Peyer's patch (tissue), 4 donors: Measurements from ENCODE around the gene FGFR2.

ENCODE experiments used
- CTCF ChIP-seq, 6 experiments: fragments of 450-650 bp in 4 of 6; fragments of 200-600 bp in 2 of 6; sonication (generic) in 1 of 6; IDR thresholded peaks; one replicate each; pipeline ENCODE4 v1.5.1; 2017 to 2019; ENCODE audit warnings: antibody characterized with exemption in 6 of 6, mild to moderate bottlenecking in 3 of 6, moderate library complexity in 1 of 6
- POLR2A ChIP-seq, 2 donors: fragments of 450-650 bp; IDR thresholded peaks; one replicate each; pipeline ENCODE4 v1.5.1; 2017; ENCODE audit warnings: antibody characterized with exemption in 2 of 2, mild to moderate bottlenecking in 2 of 2, moderate library complexity in 2 of 2

- TF ChIP-seq CTCF (IDR thresholded peaks at IDR 0.05) (no peak), POLR2A (IDR thresholded peaks at IDR 0.05) (no peak)
Observed at GRCh38 chr10:121468726-121469125, 129.5 kb downstream of the FGFR2 start.
